Esophagus (tissue), 2 donors: ENCODE data around the gene IL4. TPM values are rescaled to one million over a fixed set of nuclear protein-coding genes. Genes with fewer than 3 reads are reported as not detected.

Experiments
- H3K27ac ChIP-seq, 2 donors: one replicate each; pipeline ENCODE4 v1.5.1; 2013; ENCODE audit warnings: low read depth in 2 of 2, mild to moderate bottlenecking in 2 of 2, inconsistent platforms in 1 of 2, low read length in 1 of 2, moderate library complexity in 1 of 2
- H3K27me3 ChIP-seq, 2 donors: one replicate each; pipeline ENCODE4 v1.6.1; 2013; ENCODE audit warnings: low read length in 2 of 2, control low read depth in 1 of 2, mild to moderate bottlenecking in 1 of 2; ENCODE audit not compliant: insufficient read depth in 2 of 2, control insufficient read depth in 1 of 2
- H3K36me3 ChIP-seq, 2 donors: one replicate each; pipeline ENCODE4 v1.6.1; 2013; ENCODE audit warnings: low read length in 1 of 2; ENCODE audit not compliant: control insufficient read depth in 2 of 2, insufficient read depth in 2 of 2
- H3K4me1 ChIP-seq, 2 donors: one replicate each; pipeline ENCODE4 v1.6.1; 2013; ENCODE audit warnings: low read length in 1 of 2; ENCODE audit not compliant: control insufficient read depth in 2 of 2, insufficient read depth in 2 of 2
- H3K4me3 ChIP-seq, 2 donors: one replicate each; pipeline ENCODE4 v1.5.1; 2013; ENCODE audit warnings: low read length in 2 of 2, mild to moderate bottlenecking in 2 of 2, low read depth in 1 of 2, moderate library complexity in 1 of 2
- H3K9me3 ChIP-seq, 2 donors: one replicate each; pipeline ENCODE4 v1.6.1; 2013; ENCODE audit warnings: mild to moderate bottlenecking in 2 of 2, low read depth in 1 of 2, low read length in 1 of 2, moderate library complexity in 1 of 2; ENCODE audit not compliant: control insufficient read depth in 2 of 2, insufficient read depth in 1 of 2
- WGBS, 2 donors: extraction: QIAGEN DNeasy Blood & Tissue Kit; methylation state at CpG; one replicate each; pipeline ENCODE4 v1.1.7; 2013; 5-methylcytosine and 5-hydroxymethylcytosine counted together
- polyA plus RNA-seq, 2 donors: library from polyadenylated mRNA; stranded (reverse); fragments of 200-250 nt; gene quantifications; one replicate each; pipeline ENCODE4 v1.2.3, GENCODE V29; 2013
- donor health status: healthy with polysubstance abuse.
- donor health status: Bipolar disorder and iron deficiency.

Gene IL4
- polyA plus RNA-seq, 2 donors: not detected

GRCh38 chr5:132656774-132657355 is 16.9 kb upstream of the IL4 start:
- Histone ChIP-seq H3K36me3 (no peaks in the 10 kb centered on the region), H3K27me3 (peaks cover 0 to 4% of the 10 kb centered on the region in 2 donors), H3K4me1 (peaks cover 5 to 8% of the 10 kb centered on the region in 2 donors), H3K9me3 (no peaks in the 10 kb centered on the region), H3K27ac (no peak overlapping the region), H3K4me3 (no peak overlapping the region)
- 63 to 71% methylated on average over 12 of the region's 12 CpGs for WGBS, 2 donors

GRCh38 chr5:132657676-132658380 is 16.0 kb upstream of the IL4 start, which contains the start of gene IL13:
IL13 (plus strand) TSS chr5:132658173; CDS start chr5:132658187, 14 bp downstream.
- no peak within 1 kb of the TSS for H3K4me3 ChIP-seq

GRCh38 chr5:132658381-132659302 is 15.1 kb upstream of the IL4 start:
- Histone ChIP-seq H3K9me3 (no peaks in the 10 kb centered on the region), H3K27ac (no peak overlapping the region), H3K4me1 (peaks cover 5 to 8% of the 10 kb centered on the region in 2 donors), H3K36me3 (no peaks in the 10 kb centered on the region), H3K4me3 (no peak overlapping the region), H3K27me3 (peaks cover 0 to 4% of the 10 kb centered on the region in 2 donors)
- 88 to 91% methylated on average over 9 of the region's 9 CpGs for WGBS, 2 donors

More at GRCh38 chr5:132657676-132658380, 16.0 kb upstream of the IL4 start, which contains the start of gene IL13:
- WGBS, 2 donors: 93 to 95% methylated on average over 12 of the region's 12 CpGs
- peaks cover 0 to 4% of the 10 kb centered on the region in 2 donors for H3K27me3 ChIP-seq
- no peaks in the 10 kb centered on the region for H3K9me3 ChIP-seq
- peaks cover 5 to 8% of the 10 kb centered on the region in 2 donors for H3K4me1 ChIP-seq
- H3K36me3 ChIP-seq: no peaks in the 10 kb centered on the region
- H3K27ac ChIP-seq: no peak within 1 kb of the TSS

- Histone ChIP-seq H3K4me3 (no peak overlapping the region), H3K9me3 (no peaks in the 10 kb centered on the region), H3K27ac (no peak overlapping the region), H3K4me1 (peaks cover 5 to 8% of the 10 kb centered on the region in 2 donors), H3K27me3 (peaks cover 0 to 4% of the 10 kb centered on the region in 2 donors), H3K36me3 (no peaks in the 10 kb centered on the region)
- WGBS, 2 donors: 88 to 89% methylated on average over 23 of the region's 23 CpGs
Observed at GRCh38 chr5:132659598-132660493, 13.9 kb upstream of the IL4 start.

- Histone ChIP-seq H3K9me3 (no peaks in the 10 kb centered on the region), H3K4me1 (peaks cover 0 to 1% of the 10 kb centered on the region in 2 donors), H3K4me3 (no peak overlapping the region), H3K27me3 (peaks cover 0 to 4% of the 10 kb centered on the region in 2 donors), H3K36me3 (no peaks in the 10 kb centered on the region), H3K27ac (no peak overlapping the region)
- WGBS, 2 donors: 82 to 83% methylated on average over 12 of the region's 12 CpGs
Observed at GRCh38 chr5:132661231-132662003, 12.4 kb upstream of the IL4 start.

GRCh38 chr5:132662004-132662401 is 11.8 kb upstream of the IL4 start:
- Histone ChIP-seq H3K9me3 (no peaks in the 10 kb centered on the region), H3K4me3 (no peak overlapping the region), H3K27ac (no peak overlapping the region), H3K27me3 (no peaks in the 10 kb centered on the region), H3K4me1 (no peaks in the 10 kb centered on the region), H3K36me3 (no peaks in the 10 kb centered on the region)
- 95 to 96% methylated on average over 9 of the region's 9 CpGs for WGBS, 2 donors

GRCh38 chr5:132662925-132663770 is 10.6 kb upstream of the IL4 start:
- WGBS, 2 donors: 73 to 79% methylated on average over 25 of the region's 25 CpGs
- H3K27ac ChIP-seq: no peak overlapping the region

More at GRCh38 chr5:132662925-132663770, 10.6 kb upstream of the IL4 start:
- Histone ChIP-seq H3K36me3 (no peaks in the 10 kb centered on the region), H3K9me3 (no peaks in the 10 kb centered on the region), H3K27me3 (no peaks in the 10 kb centered on the region), H3K4me1 (no peaks in the 10 kb centered on the region), H3K4me3 (no peak overlapping the region)
